Neural cell (in vitro differentiated cells): ENCODE results near the gene SMIM1.

Source experiments
- EP300 ChIP-seq: fragments of 450-650 bp; conservative IDR thresholded peaks from 2 replicates; pipeline ENCODE4 v1.6.1; 2014; ENCODE audit warnings: antibody characterized with exemption, mild to moderate bottlenecking, moderate library complexity; ENCODE audit not compliant: poor library complexity, severe bottlenecking
- EZH2 ChIP-seq: fragments of 200-600, 300-800 bp; shearing (Covaris generic), sonication (generic); IDR thresholded peaks from 2 replicates; pipeline ENCODE4 v1.6.1; 2014; ENCODE audit warnings: antibody characterized with exemption, low read length, borderline replicate concordance, mild to moderate bottlenecking; ENCODE audit not compliant: insufficient read depth, poor library complexity, severe bottlenecking
- TAF1 ChIP-seq: IDR thresholded peaks from 2 replicates; pipeline ENCODE4 v1.6.1; 2012; ENCODE audit warnings: low read depth
- TF ChIP-seq, protein P1 (sequence below): fragments of 450-650 bp; IDR thresholded peaks from 2 replicates; pipeline ENCODE4 v1.5.1; 2014; ENCODE audit warnings: antibody characterized with exemption, mild to moderate bottlenecking, moderate library complexity; ENCODE audit not compliant: poor library complexity, severe bottlenecking
- TF ChIP-seq, protein P2 (sequence below): IDR thresholded peaks from 2 replicates; pipeline ENCODE4 v1.6.1; 2012; ENCODE audit warnings: borderline replicate concordance

DNA sequence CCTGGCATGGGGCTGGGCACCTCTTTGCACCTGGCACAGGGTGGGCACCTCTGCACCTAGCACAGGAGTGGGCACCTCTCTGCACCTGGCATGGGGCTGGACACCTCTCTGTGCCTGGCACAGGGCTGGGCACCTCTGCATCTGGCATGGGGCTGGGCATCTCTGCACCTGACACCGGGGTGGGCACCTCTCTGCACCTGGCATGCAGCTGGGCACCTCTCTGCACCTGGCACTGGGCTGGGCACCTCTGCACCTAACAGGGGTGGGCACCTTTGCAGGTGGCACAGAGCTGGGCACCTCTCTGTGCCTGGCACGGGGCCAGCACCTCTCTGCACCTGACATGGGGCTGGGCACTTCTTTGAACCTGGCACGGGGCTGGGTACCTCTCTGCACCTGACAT is 49.7 kb upstream of the SMIM1 start:
- TF ChIP-seq, protein P1, sequence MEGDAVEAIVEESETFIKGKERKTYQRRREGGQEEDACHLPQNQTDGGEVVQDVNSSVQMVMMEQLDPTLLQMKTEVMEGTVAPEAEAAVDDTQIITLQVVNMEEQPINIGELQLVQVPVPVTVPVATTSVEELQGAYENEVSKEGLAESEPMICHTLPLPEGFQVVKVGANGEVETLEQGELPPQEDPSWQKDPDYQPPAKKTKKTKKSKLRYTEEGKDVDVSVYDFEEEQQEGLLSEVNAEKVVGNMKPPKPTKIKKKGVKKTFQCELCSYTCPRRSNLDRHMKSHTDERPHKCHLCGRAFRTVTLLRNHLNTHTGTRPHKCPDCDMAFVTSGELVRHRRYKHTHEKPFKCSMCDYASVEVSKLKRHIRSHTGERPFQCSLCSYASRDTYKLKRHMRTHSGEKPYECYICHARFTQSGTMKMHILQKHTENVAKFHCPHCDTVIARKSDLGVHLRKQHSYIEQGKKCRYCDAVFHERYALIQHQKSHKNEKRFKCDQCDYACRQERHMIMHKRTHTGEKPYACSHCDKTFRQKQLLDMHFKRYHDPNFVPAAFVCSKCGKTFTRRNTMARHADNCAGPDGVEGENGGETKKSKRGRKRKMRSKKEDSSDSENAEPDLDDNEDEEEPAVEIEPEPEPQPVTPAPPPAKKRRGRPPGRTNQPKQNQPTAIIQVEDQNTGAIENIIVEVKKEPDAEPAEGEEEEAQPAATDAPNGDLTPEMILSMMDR: no peak
- TF ChIP-seq TAF1: no peak
- TF ChIP-seq, protein P2, sequence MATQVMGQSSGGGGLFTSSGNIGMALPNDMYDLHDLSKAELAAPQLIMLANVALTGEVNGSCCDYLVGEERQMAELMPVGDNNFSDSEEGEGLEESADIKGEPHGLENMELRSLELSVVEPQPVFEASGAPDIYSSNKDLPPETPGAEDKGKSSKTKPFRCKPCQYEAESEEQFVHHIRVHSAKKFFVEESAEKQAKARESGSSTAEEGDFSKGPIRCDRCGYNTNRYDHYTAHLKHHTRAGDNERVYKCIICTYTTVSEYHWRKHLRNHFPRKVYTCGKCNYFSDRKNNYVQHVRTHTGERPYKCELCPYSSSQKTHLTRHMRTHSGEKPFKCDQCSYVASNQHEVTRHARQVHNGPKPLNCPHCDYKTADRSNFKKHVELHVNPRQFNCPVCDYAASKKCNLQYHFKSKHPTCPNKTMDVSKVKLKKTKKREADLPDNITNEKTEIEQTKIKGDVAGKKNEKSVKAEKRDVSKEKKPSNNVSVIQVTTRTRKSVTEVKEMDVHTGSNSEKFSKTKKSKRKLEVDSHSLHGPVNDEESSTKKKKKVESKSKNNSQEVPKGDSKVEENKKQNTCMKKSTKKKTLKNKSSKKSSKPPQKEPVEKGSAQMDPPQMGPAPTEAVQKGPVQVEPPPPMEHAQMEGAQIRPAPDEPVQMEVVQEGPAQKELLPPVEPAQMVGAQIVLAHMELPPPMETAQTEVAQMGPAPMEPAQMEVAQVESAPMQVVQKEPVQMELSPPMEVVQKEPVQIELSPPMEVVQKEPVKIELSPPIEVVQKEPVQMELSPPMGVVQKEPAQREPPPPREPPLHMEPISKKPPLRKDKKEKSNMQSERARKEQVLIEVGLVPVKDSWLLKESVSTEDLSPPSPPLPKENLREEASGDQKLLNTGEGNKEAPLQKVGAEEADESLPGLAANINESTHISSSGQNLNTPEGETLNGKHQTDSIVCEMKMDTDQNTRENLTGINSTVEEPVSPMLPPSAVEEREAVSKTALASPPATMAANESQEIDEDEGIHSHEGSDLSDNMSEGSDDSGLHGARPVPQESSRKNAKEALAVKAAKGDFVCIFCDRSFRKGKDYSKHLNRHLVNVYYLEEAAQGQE: no peak
- no peak for TF ChIP-seq EZH2
- no peak for TF ChIP-seq EP300
